DND-41 (cell line): Measurements from ENCODE around the gene MYLK3.

Experiments used
- EZH2 ChIP-seq: IDR thresholded peaks from 3 replicates; pipeline ENCODE4 v1.6.1; 2012; ENCODE audit warnings: borderline replicate concordance, low read depth, mild to moderate bottlenecking, moderate library complexity, low read length, inconsistent platforms; ENCODE audit not compliant: severe bottlenecking
- TF ChIP-seq, protein P1 (sequence below): IDR thresholded peaks from 2 replicates; pipeline ENCODE4 v1.5.1; 2012; ENCODE audit warnings: borderline replicate concordance, low read length, moderate library complexity, mild to moderate bottlenecking; ENCODE audit not compliant: poor library complexity, severe bottlenecking; ENCODE audit errors: extremely low read depth

DNA sequence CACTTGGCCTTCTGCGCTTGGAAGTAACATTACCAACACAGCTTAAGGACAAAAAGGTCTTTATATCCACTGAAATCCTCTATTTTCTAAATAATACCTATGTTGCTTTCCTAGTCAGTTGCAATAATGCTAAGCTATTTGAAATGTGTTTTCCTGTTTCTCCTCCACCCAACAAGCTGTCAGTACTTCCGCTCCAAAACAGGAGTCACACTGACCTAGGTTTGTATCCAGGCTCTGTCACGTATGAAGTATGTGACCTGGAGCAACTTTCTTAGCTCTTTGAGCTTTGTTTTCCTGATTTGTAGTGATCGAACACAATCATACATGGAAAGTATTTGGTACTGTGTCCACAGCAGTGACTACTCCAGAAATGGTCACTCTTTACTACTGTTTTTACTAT, 24.3 kb upstream of the MYLK3 start:
- TF ChIP-seq, protein P1, sequence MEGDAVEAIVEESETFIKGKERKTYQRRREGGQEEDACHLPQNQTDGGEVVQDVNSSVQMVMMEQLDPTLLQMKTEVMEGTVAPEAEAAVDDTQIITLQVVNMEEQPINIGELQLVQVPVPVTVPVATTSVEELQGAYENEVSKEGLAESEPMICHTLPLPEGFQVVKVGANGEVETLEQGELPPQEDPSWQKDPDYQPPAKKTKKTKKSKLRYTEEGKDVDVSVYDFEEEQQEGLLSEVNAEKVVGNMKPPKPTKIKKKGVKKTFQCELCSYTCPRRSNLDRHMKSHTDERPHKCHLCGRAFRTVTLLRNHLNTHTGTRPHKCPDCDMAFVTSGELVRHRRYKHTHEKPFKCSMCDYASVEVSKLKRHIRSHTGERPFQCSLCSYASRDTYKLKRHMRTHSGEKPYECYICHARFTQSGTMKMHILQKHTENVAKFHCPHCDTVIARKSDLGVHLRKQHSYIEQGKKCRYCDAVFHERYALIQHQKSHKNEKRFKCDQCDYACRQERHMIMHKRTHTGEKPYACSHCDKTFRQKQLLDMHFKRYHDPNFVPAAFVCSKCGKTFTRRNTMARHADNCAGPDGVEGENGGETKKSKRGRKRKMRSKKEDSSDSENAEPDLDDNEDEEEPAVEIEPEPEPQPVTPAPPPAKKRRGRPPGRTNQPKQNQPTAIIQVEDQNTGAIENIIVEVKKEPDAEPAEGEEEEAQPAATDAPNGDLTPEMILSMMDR = no peak
- no peak for TF ChIP-seq EZH2
